ENCODE results near the gene ICOS.

GRCh38 chr2:203894262-203894661 lies 42.3 kb upstream of the ICOS start:
- no peak for TF ChIP-seq CTCF (IDR thresholded peaks at IDR 0.05)
- no peak for TF ChIP-seq ZFX (IDR thresholded peaks at IDR 0.05; ENCODE audit: borderline replicate concordance)

Data from 22Rv1 (cell line).